ENCODE data around the gene NT5E.

Gene NT5E

DNA sequence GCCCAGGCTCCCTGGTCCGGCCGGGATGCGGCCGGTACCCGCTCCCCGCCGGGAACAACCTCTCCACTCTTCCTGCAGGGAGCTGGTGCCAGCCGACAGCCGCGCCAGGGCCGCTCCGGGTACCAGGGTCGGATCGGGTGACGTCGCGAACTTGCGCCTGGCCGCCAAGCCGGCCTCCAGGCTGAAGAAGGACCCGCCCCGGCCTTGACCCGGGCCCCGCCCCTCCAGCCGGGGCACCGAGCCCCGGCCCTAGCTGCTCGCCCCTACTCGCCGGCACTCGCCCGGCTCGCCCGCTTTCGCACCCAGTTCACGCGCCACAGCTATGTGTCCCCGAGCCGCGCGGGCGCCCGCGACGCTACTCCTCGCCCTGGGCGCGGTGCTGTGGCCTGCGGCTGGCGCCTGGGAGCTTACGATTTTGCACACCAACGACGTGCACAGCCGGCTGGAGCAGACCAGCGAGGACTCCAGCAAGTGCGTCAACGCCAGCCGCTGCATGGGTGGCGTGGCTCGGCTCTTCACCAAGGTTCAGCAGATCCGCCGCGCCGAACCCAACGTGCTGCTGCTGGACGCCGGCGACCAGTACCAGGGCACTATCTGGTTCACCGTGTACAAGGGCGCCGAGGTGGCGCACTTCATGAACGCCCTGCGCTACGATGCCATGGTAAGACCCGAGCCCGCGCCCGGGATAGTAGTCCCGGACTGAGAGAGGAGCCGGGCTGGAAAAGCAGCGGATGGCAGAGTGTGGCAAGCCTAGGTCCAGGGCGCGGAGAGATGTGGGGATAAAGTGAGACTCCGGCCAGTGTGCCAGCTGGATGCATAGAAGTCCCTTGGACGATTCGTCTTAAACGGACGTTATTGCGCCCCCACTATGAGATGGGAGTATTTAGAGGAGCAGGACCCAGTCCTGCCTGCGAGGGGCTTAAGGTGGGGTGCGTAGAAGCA is at the start of gene NT5E:
TSS of gene NT5E (plus strand) at position 266 of the 942 bp plus-strand sequence. CDS start at position 323, 57 bp downstream.
- POLR2A ChIA-PET: interaction anchor here (0.5 to 2.1 kb wide), 4 partner anchors 12 to 228 kb away, joined by 3 to 16 read pairs (median 4); no protein-coding TSS in a partner anchor
- TF ChIP-seq, protein P1, sequence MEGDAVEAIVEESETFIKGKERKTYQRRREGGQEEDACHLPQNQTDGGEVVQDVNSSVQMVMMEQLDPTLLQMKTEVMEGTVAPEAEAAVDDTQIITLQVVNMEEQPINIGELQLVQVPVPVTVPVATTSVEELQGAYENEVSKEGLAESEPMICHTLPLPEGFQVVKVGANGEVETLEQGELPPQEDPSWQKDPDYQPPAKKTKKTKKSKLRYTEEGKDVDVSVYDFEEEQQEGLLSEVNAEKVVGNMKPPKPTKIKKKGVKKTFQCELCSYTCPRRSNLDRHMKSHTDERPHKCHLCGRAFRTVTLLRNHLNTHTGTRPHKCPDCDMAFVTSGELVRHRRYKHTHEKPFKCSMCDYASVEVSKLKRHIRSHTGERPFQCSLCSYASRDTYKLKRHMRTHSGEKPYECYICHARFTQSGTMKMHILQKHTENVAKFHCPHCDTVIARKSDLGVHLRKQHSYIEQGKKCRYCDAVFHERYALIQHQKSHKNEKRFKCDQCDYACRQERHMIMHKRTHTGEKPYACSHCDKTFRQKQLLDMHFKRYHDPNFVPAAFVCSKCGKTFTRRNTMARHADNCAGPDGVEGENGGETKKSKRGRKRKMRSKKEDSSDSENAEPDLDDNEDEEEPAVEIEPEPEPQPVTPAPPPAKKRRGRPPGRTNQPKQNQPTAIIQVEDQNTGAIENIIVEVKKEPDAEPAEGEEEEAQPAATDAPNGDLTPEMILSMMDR (IDR thresholded peaks at IDR 0.05; ENCODE audit: control extremely low read depth, extremely low read depth, low read depth, missing control alignments): peak; percentile 30
- DNase-seq (ENCODE audit: extremely low spot score): peak; percentile 87
- CTCF ChIA-PET: interaction anchor here (0.8 to 8.9 kb wide), 15 partner anchors 11 to 225 kb away, joined by 3 to 70 read pairs (median 4); no protein-coding TSS in a partner anchor

DNA sequence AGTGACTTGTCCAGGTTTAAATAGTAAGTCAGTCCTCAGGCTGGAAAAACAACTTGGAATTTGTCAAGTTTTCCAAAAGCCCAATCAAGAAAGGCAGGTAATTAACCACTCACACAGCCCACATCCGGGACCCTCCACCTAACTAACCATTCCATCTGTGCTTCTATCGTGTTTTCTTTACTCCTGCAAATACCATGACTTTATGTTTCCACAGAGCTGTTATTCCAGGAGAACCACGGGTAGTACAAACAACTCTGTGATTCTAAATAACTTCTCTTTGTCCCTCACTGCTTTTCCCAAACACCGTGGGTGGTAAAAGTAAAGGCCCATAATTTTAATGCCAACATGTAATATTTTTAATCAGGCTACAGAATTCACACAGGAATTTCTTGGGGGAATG is 49.6 kb upstream of the NT5E start:
- TF ChIP-seq, protein P1 (IDR thresholded peaks at IDR 0.05; ENCODE audit: control extremely low read depth, extremely low read depth, low read depth, missing control alignments): no peak
- ChIA-PET POLR2A (no interaction called here), CTCF (interaction anchor here (1.2 to 2.9 kb wide), 2 partner anchors 13 to 82 kb away, joined by 3 to 9 read pairs; no protein-coding TSS in a partner anchor)
- no peak for DNase-seq (ENCODE audit: extremely low spot score)

GRCh38 chr6:85401186-85402021 is 48.5 kb upstream of the NT5E start:
- DNase-seq (ENCODE audit: extremely low spot score): no peak
- ChIA-PET CTCF (interaction anchor here (1.4 to 2.9 kb wide), 2 partner anchors 18 to 81 kb away, joined by 3 to 9 read pairs; no protein-coding TSS in a partner anchor), POLR2A (no interaction called here)
- TF ChIP-seq, protein P1 (IDR thresholded peaks at IDR 0.05; ENCODE audit: control extremely low read depth, extremely low read depth, low read depth, missing control alignments): no peak

- ChIA-PET POLR2A (no interaction called here), CTCF (interaction anchor here (1.4 to 2.9 kb wide), 3 partner anchors 10 to 81 kb away, joined by 3 to 9 read pairs (median 5); no protein-coding TSS in a partner anchor)
- DNase-seq (ENCODE audit: extremely low spot score): no peak
- TF ChIP-seq, protein P1 (IDR thresholded peaks at IDR 0.05; ENCODE audit: control extremely low read depth, extremely low read depth, low read depth, missing control alignments): no peak
These were observed 47.8 kb upstream of the NT5E start for GRCh38 chr6:85402071-85402470.

- TF ChIP-seq, protein P1 (IDR thresholded peaks at IDR 0.05; ENCODE audit: control extremely low read depth, extremely low read depth, low read depth, missing control alignments): no peak
- DNase-seq (ENCODE audit: extremely low spot score): no peak
- ChIA-PET POLR2A (interaction anchor here (0.6 kb wide), 1 partner anchor 241 kb away, joined by 3 read pairs; no protein-coding TSS in a partner anchor), CTCF (interaction anchor here (1.4 to 2.9 kb wide), 4 partner anchors 9 to 80 kb away, joined by 3 to 9 read pairs (median 4); no protein-coding TSS in a partner anchor)
These were observed 47.0 kb upstream of the NT5E start for GRCh38 chr6:85402922-85403321.

Data from GM10248 (cell line).